Measurements from ENCODE around the gene BBS10.
"Not testable (repeated sequence)": the region's sequence is repeated elsewhere in the genome, so short reads cannot be mapped to it uniquely, and the experiment has no call there.

Gene BBS10

GRCh38 chr12:76329159-76329558 lies 19.1 kb downstream of the BBS10 start:
- DNase-seq: no peak

- DNase-seq: not testable (repeated sequence)
These were observed 28.5 kb downstream of the BBS10 start for GRCh38 chr12:76319595-76320319.

GRCh38 chr12:76318773-76319594 lies 29.2 kb downstream of the BBS10 start:
- DNase-seq: no peak

GRCh38 chr12:76317976-76318375 lies 30.2 kb downstream of the BBS10 start:
- DNase-seq: no peak

GRCh38 chr12:76316468-76316867 lies 31.7 kb downstream of the BBS10 start:
- no peak for DNase-seq

GRCh38 chr12:76313299-76313698 lies 34.9 kb downstream of the BBS10 start:
- no peak for DNase-seq

GRCh38 chr12:76312315-76312714 lies 35.9 kb downstream of the BBS10 start:
- DNase-seq: no peak

GRCh38 chr12:76311796-76312195 lies 36.4 kb downstream of the BBS10 start:
- no peak for DNase-seq

- DNase-seq: no peak
These were observed 38.1 kb downstream of the BBS10 start for GRCh38 chr12:76310110-76310509.

- DNase-seq: no peak
These were observed 39.3 kb downstream of the BBS10 start for GRCh38 chr12:76308866-76309265.

GRCh38 chr12:76307083-76307482 lies 41.1 kb downstream of the BBS10 start:
- DNase-seq: no peak

GRCh38 chr12:76303989-76304460 lies 44.2 kb downstream of the BBS10 start:
- DNase-seq: no peak

GRCh38 chr12:76303365-76303764 lies 44.9 kb downstream of the BBS10 start:
- no peak for DNase-seq

- no peak for DNase-seq
These were observed 47.9 kb downstream of the BBS10 start for GRCh38 chr12:76300297-76300665.

GRCh38 chr12:76299536-76300296 lies 48.5 kb downstream of the BBS10 start:
- no peak for DNase-seq
